ENCODE results near the gene ARHGAP15.

The ARHGAP15 gene

GRCh38 chr2:143689541-143689940, 560.3 kb downstream of the ARHGAP15 start:
- DNase-seq (ENCODE audit: low spot score) = no peak

GRCh38 chr2:143690235-143690634, 561.0 kb downstream of the ARHGAP15 start:
- DNase-seq (ENCODE audit: low spot score) = no peak

- no peak for DNase-seq (ENCODE audit: low spot score)
Measured at GRCh38 chr2:143691121-143691520, 561.9 kb downstream of the ARHGAP15 start.

GRCh38 chr2:143692162-143692561, 562.9 kb downstream of the ARHGAP15 start:
- DNase-seq (ENCODE audit: low spot score) = no peak

- no peak for DNase-seq (ENCODE audit: low spot score)
Measured at GRCh38 chr2:143692967-143693366, 563.7 kb downstream of the ARHGAP15 start.

GRCh38 chr2:143694335-143694734, 565.1 kb downstream of the ARHGAP15 start:
- no peak for DNase-seq (ENCODE audit: low spot score)

GRCh38 chr2:143696651-143697050, 567.4 kb downstream of the ARHGAP15 start:
- no peak for DNase-seq (ENCODE audit: low spot score)

GRCh38 chr2:143697744-143698143, 568.5 kb downstream of the ARHGAP15 start:
- no peak for DNase-seq (ENCODE audit: low spot score)

- DNase-seq (ENCODE audit: low spot score) = no peak
Measured at GRCh38 chr2:143698352-143698751, 569.1 kb downstream of the ARHGAP15 start.

- no peak for DNase-seq (ENCODE audit: low spot score)
Measured at GRCh38 chr2:143698888-143699570, 569.8 kb downstream of the ARHGAP15 start.

GRCh38 chr2:143700865-143701264, 571.6 kb downstream of the ARHGAP15 start:
- DNase-seq (ENCODE audit: low spot score) = no peak

- no peak for DNase-seq (ENCODE audit: low spot score)
Measured at GRCh38 chr2:143701785-143702184, 572.6 kb downstream of the ARHGAP15 start.

- DNase-seq (ENCODE audit: low spot score) = no peak
Measured at GRCh38 chr2:143702931-143703330, 573.7 kb downstream of the ARHGAP15 start.

- no peak for DNase-seq (ENCODE audit: low spot score)
Measured at GRCh38 chr2:143704451-143705106, 575.4 kb downstream of the ARHGAP15 start.

- no peak for DNase-seq (ENCODE audit: low spot score)
Measured at GRCh38 chr2:143705108-143705707, 576.0 kb downstream of the ARHGAP15 start.

GRCh38 chr2:143706354-143706753, 577.1 kb downstream of the ARHGAP15 start:
- DNase-seq (ENCODE audit: low spot score) = no peak

GRCh38 chr2:143708682-143709081, 579.5 kb downstream of the ARHGAP15 start:
- no peak for DNase-seq (ENCODE audit: low spot score)

GRCh38 chr2:143710196-143710595, 581.0 kb downstream of the ARHGAP15 start:
- no peak for DNase-seq (ENCODE audit: low spot score)

GRCh38 chr2:143710879-143711278, 581.7 kb downstream of the ARHGAP15 start:
- DNase-seq (ENCODE audit: low spot score) = no peak

GRCh38 chr2:143716522-143716921, 587.3 kb downstream of the ARHGAP15 start:
- no peak for DNase-seq (ENCODE audit: low spot score)

- peak; percentile 19 for DNase-seq (ENCODE audit: low spot score)
Measured at GRCh38 chr2:143717053-143717452, 587.8 kb downstream of the ARHGAP15 start.

GRCh38 chr2:143717536-143718168, 588.4 kb downstream of the ARHGAP15 start:
- no peak for DNase-seq (ENCODE audit: low spot score)

- no peak for DNase-seq (ENCODE audit: low spot score)
Measured at GRCh38 chr2:143718745-143719144, 589.5 kb downstream of the ARHGAP15 start.

Data from Ammon's horn (tissue), 1 donor.